Stimulated activated CD8-positive, alpha-beta memory T cell treated with anti-CD3 and anti-CD28 coated beads, Interleukin-7, amount 100 ng/mL, for 48 hours (primary cell): ENCODE measurements around the gene MARCHF3.
"Not testable (repeated sequence)": the region's sequence is repeated elsewhere in the genome, so short reads cannot be mapped to it uniquely, and the experiment has no call there.

Source experiments
- DNase-seq, 2 donors: peaks; one replicate each; pipeline ENCODE4 v3.0.0-alpha.2; 2020; ENCODE audit warnings: low read depth in 1 of 2; ENCODE audit errors: extremely low read depth in 1 of 2

The MARCHF3 gene

GRCh38 chr5:126921241-126922091 lies 108.9 kb downstream of the MARCHF3 start:
- DNase-seq, result no peak

GRCh38 chr5:126920291-126920690 lies 110.1 kb downstream of the MARCHF3 start:
- no peak for DNase-seq

GRCh38 chr5:126919566-126919965 lies 110.8 kb downstream of the MARCHF3 start:
- DNase-seq, result no peak

GRCh38 chr5:126918615-126918957 lies 111.8 kb downstream of the MARCHF3 start:
- DNase-seq, result no peak

- no peak for DNase-seq
These were observed 112.3 kb downstream of the MARCHF3 start for GRCh38 chr5:126917918-126918614.

- no peak for DNase-seq
These were observed 114.9 kb downstream of the MARCHF3 start for GRCh38 chr5:126915496-126915895.

- no peak for DNase-seq
These were observed 115.4 kb downstream of the MARCHF3 start for GRCh38 chr5:126914801-126915436.

GRCh38 chr5:126912616-126913200 lies 117.7 kb downstream of the MARCHF3 start:
- no peak for DNase-seq

GRCh38 chr5:126911986-126912385 lies 118.4 kb downstream of the MARCHF3 start:
- DNase-seq, result no peak

- DNase-seq, result no peak
These were observed 120.5 kb downstream of the MARCHF3 start for GRCh38 chr5:126909856-126910255.

- not testable (repeated sequence) for DNase-seq
These were observed 126.0 kb downstream of the MARCHF3 start for GRCh38 chr5:126904407-126904806.

GRCh38 chr5:126900796-126901195 lies 129.6 kb downstream of the MARCHF3 start:
- DNase-seq, result no peak

- DNase-seq, result no peak
These were observed 130.9 kb downstream of the MARCHF3 start for GRCh38 chr5:126899476-126899875.

- DNase-seq, result no peak
These were observed 132.3 kb downstream of the MARCHF3 start for GRCh38 chr5:126897851-126898630.

GRCh38 chr5:126896170-126896702 lies 134.1 kb downstream of the MARCHF3 start:
- no peak for DNase-seq

- DNase-seq, result not testable (repeated sequence)
These were observed 134.6 kb downstream of the MARCHF3 start for GRCh38 chr5:126895712-126896111.

GRCh38 chr5:126890414-126890813 lies 139.9 kb downstream of the MARCHF3 start:
- not testable (repeated sequence) for DNase-seq

- no peak for DNase-seq
These were observed 142.2 kb downstream of the MARCHF3 start for GRCh38 chr5:126888175-126888574.

GRCh38 chr5:126884269-126884819 lies 146.0 kb downstream of the MARCHF3 start:
- DNase-seq, result no peak
